ENCODE results near the gene SETMAR.
A peak's percentile ranks its signal among the peaks of the same experiment; 100 is the strongest.

Gene SETMAR

GRCh38 chr3:4279516-4280105, 23.6 kb upstream of the SETMAR start:
- no peak overlapping the region for H3K27ac ChIP-seq
- no peak for TF ChIP-seq CTCF (IDR thresholded peaks at IDR 0.05)
- H3K4me1 ChIP-seq (ENCODE audit: control insufficient read depth in 1 of 2, insufficient read depth in 1 of 2, low read depth in 1 of 2, low read length in 1 of 2): no peaks in the 10 kb centered on the region
- no peaks in the 10 kb centered on the region for H3K9me3 ChIP-seq
- H3K36me3 ChIP-seq: no peaks in the 10 kb centered on the region
- no peaks in the 10 kb centered on the region for H3K27me3 ChIP-seq
- H3K4me3 ChIP-seq (ENCODE audit: low read depth in 1 of 2, low read length in 1 of 2): no peak overlapping the region

GRCh38 chr3:4281991-4282390, 21.2 kb upstream of the SETMAR start:
- Histone ChIP-seq H3K9me3 (no peaks in the 10 kb centered on the region), H3K4me1 (ENCODE audit: control insufficient read depth in 1 of 2, insufficient read depth in 1 of 2, low read depth in 1 of 2, low read length in 1 of 2) (no peaks in the 10 kb centered on the region), H3K4me3 (ENCODE audit: low read depth in 1 of 2, low read length in 1 of 2) (no peak overlapping the region), H3K27ac (no peak overlapping the region), H3K27me3 (no peaks in the 10 kb centered on the region), H3K36me3 (no peaks in the 10 kb centered on the region)
- TF ChIP-seq CTCF (IDR thresholded peaks at IDR 0.05): no peak

DNA sequence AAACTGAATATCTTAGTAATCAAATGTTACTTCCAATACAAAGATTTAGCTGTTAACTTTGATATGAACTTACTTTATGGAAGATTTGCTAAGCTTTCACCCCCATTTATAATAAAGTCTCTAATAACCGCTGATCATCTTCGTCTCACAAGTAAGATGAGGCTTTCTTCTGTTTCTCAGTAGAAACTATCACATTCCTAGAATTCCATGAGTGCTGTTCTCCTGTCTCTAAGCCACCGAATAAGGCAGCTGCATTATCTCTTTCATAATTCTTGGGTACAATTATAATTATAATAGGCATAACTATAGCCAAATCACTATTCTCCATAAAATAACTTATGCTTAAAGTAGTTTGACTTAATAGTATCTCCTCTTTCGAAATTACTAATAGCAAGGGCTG, 18.3 kb upstream of the SETMAR start:
- Histone ChIP-seq H3K36me3 (no peaks in the 10 kb centered on the region), H3K4me1 (ENCODE audit: control insufficient read depth in 1 of 2, insufficient read depth in 1 of 2, low read depth in 1 of 2, low read length in 1 of 2) (no peaks in the 10 kb centered on the region), H3K27me3 (no peaks in the 10 kb centered on the region), H3K9me3 (no peaks in the 10 kb centered on the region), H3K27ac (no peak overlapping the region), H3K4me3 (ENCODE audit: low read depth in 1 of 2, low read length in 1 of 2) (no peak overlapping the region)
- no peak for TF ChIP-seq CTCF (IDR thresholded peaks at IDR 0.05)

- no peaks in the 10 kb centered on the region for H3K4me1 ChIP-seq (ENCODE audit: control insufficient read depth in 1 of 2, insufficient read depth in 1 of 2, low read depth in 1 of 2, low read length in 1 of 2)
- TF ChIP-seq CTCF (IDR thresholded peaks at IDR 0.05): no peak
- no peak overlapping the region for H3K27ac ChIP-seq
- H3K4me3 ChIP-seq (ENCODE audit: low read depth in 1 of 2, low read length in 1 of 2): no peak overlapping the region
- no peaks in the 10 kb centered on the region for H3K36me3 ChIP-seq
- H3K9me3 ChIP-seq: no peaks in the 10 kb centered on the region
- H3K27me3 ChIP-seq: no peaks in the 10 kb centered on the region
Measured at GRCh38 chr3:4289044-4289443, 14.1 kb upstream of the SETMAR start.

- H3K27ac ChIP-seq: no peak overlapping the region
Measured at GRCh38 chr3:4290272-4290893, 12.8 kb upstream of the SETMAR start.

More at GRCh38 chr3:4290272-4290893, 12.8 kb upstream of the SETMAR start:
- no peaks in the 10 kb centered on the region for H3K9me3 ChIP-seq
- H3K4me3 ChIP-seq (ENCODE audit: low read depth in 1 of 2, low read length in 1 of 2): no peak overlapping the region
- H3K27me3 ChIP-seq: no peaks in the 10 kb centered on the region
- H3K36me3 ChIP-seq: no peaks in the 10 kb centered on the region
- TF ChIP-seq CTCF (IDR thresholded peaks at IDR 0.05): peak; percentile 79
- no peaks in the 10 kb centered on the region for H3K4me1 ChIP-seq (ENCODE audit: control insufficient read depth in 1 of 2, insufficient read depth in 1 of 2, low read depth in 1 of 2, low read length in 1 of 2)

Data from neutrophil (primary cell).